DOHH2 (cell line): ENCODE measurements around the gene LDHA.

ENCODE experiments used
- CTCF ChIP-seq: fragments of 200-600 bp; sonication (generic); IDR thresholded peaks from one replicate; pipeline ENCODE4 v1.5.1; 2014; ENCODE audit warnings: antibody characterized with exemption, mild to moderate bottlenecking, low read depth, low read length; ENCODE audit not compliant: poor library complexity, severe bottlenecking
- EZH2phosphoT487 ChIP-seq: fragments of 200-600 bp; sonication (generic); IDR thresholded peaks from 2 replicates; pipeline ENCODE4 v1.6.1; 2017; ENCODE audit warnings: borderline replicate concordance, mild to moderate bottlenecking, antibody characterized with exemption, low read length, moderate library complexity, mixed read lengths

DNA sequence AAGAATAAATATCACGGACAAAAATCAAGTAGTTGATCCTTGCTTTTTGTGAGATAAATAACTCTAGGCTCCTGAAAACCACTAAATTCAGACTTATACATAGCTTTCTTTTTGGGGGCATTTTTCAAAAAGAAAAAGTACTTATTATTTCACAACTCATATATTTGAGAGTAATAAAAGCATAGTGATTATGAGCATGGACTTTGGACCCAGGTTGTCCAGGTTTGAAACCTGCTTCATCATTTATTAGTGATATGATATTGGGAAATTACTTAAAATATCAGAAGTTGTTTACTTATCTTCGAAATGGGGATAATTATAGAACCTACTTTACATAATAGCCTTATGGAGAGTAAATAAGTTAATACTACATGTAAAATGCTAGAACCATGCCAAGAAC, 44.3 kb downstream of the LDHA start:
- TF ChIP-seq CTCF (no peak), EZH2phosphoT487 (no peak)
